ENCODE results near the gene PHACTR3.

DNA sequence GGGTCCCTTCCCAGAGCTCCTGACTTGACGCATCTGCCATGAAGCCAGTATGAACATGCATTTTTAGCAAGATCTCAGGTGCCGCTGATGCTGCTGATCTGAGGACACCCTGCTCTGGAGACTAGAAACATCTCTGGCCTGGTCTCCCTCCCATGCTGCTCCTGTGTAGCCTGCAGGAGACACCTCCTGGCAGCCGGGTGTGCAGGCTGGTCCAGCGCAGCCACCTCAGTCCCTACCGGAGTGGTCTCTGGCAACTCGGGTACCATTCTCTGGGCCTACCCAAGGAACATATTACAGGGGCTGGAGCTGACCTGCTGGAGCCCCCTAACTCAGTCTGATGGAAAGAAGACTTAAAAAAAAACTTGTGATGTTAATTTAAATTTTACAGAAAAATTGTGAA, 20.1 kb downstream of the PHACTR3 start:
- TF ChIP-seq EZH2 (optimal IDR thresholded peaks at IDR 0.05; ENCODE audit: low read depth, low read length) (no peak), EZH2phosphoT487 (IDR thresholded peaks at IDR 0.05; ENCODE audit: low read length) (no peak)

Measured in MM.1S (cell line).